ENCODE measurements around the gene CELF2. TPM values are rescaled to one million over a fixed set of nuclear protein-coding genes. Genes with fewer than 3 reads are reported as not detected.

CELF2 gene
- total RNA-seq, 3 donors from 2014 or later (not counting 1 experiment from before 2014, with no cell fraction given): 282 to 298 (median 295) TPM

- H3K36me3 Mint-ChIP-seq: no peaks in the 10 kb centered on the region
- peak; percentile 63 to 87 (median 85) for ATAC-seq
Observed at GRCh38 chr10:11145495-11145855, 127.8 kb downstream of the CELF2 start.

GRCh38 chr10:11146402-11147171 is 128.9 kb downstream of the CELF2 start:
- Mint-ChIP-seq H3K36me3 (no peaks in the 10 kb centered on the region), H3K27ac (peak overlapping the region; percentile 92 to 94), H3K4me1 (peaks cover 96 to 100% of the 10 kb centered on the region in 2 donors), H3K27me3 (ENCODE audit: low read depth in 2 of 2) (no peaks in the 10 kb centered on the region), H3K4me3 (peak overlapping the region; percentile 84), H3K9me3 (no peaks in the 10 kb centered on the region)
- H3K27ac ChIP-seq (ENCODE audit: low read length): peak overlapping the region; percentile 74
- peaks cover 82% of the 10 kb centered on the region for H3K4me1 ChIP-seq (ENCODE audit: control insufficient read depth, insufficient read depth, low read length)
- no peak for ATAC-seq
- H3K9me3 ChIP-seq (ENCODE audit: control insufficient read depth, insufficient read depth, low read length): no peaks in the 10 kb centered on the region
- no peaks in the 10 kb centered on the region for H3K27me3 ChIP-seq (ENCODE audit: control insufficient read depth, insufficient read depth, low read length)
- H3K4me3 ChIP-seq (ENCODE audit: low read length): no peak overlapping the region
- no peaks in the 10 kb centered on the region for H3K36me3 ChIP-seq (ENCODE audit: control insufficient read depth, insufficient read depth, low read length)
- DNase-seq: peak in 1 of 2 donors; percentile 36
- WGBS (ENCODE audit: insufficient coverage): 50% methylated on average over 5 of the region's 6 CpGs
- TF ChIP-seq CTCF (IDR thresholded peaks at IDR 0.05): no peak
- intact Hi-C loops (cut with micrococcal nuclease): loop anchor here (5.0 kb wide), 2 partner anchors 34 to 61 kb away; no protein-coding TSS in a partner anchor

More at GRCh38 chr10:11145495-11145855, 127.8 kb downstream of the CELF2 start:
- peak overlapping the region; percentile 92 to 94 for H3K27ac Mint-ChIP-seq
- no peaks in the 10 kb centered on the region for H3K36me3 ChIP-seq (ENCODE audit: control insufficient read depth, insufficient read depth, low read length)
- peak; percentile 49 to 88 for DNase-seq
- peak overlapping the region; percentile 87 for H3K4me3 Mint-ChIP-seq
- H3K9me3 ChIP-seq (ENCODE audit: control insufficient read depth, insufficient read depth, low read length): no peaks in the 10 kb centered on the region
- 0% methylated on average over 2 of the region's 3 CpGs for WGBS (ENCODE audit: insufficient coverage)
- H3K27ac ChIP-seq (ENCODE audit: low read length): peak overlapping the region; percentile 74
- peaks cover 73% of the 10 kb centered on the region for H3K4me1 ChIP-seq (ENCODE audit: control insufficient read depth, insufficient read depth, low read length)
- TF ChIP-seq CTCF (IDR thresholded peaks at IDR 0.05): no peak
- H3K4me1 Mint-ChIP-seq: peaks cover 93 to 97% of the 10 kb centered on the region in 2 donors
- no peaks in the 10 kb centered on the region for H3K9me3 Mint-ChIP-seq
- H3K27me3 ChIP-seq (ENCODE audit: control insufficient read depth, insufficient read depth, low read length): no peaks in the 10 kb centered on the region
- intact Hi-C loops (cut with micrococcal nuclease): loop anchor here (1.0 to 5.0 kb wide), 3 partner anchors 21 to 62 kb away; no protein-coding TSS in a partner anchor
- no peaks in the 10 kb centered on the region for H3K27me3 Mint-ChIP-seq (ENCODE audit: low read depth in 2 of 2)
- no peak overlapping the region for H3K4me3 ChIP-seq (ENCODE audit: low read length)

GRCh38 chr10:11147722-11148121 is 130.1 kb downstream of the CELF2 start:
- H3K9me3 ChIP-seq (ENCODE audit: control insufficient read depth, insufficient read depth, low read length): no peaks in the 10 kb centered on the region
- H3K27ac Mint-ChIP-seq: peak overlapping the region; percentile 92 to 94
- WGBS (ENCODE audit: insufficient coverage): 7% methylated on average over 9 of the region's 9 CpGs
- H3K27ac ChIP-seq (ENCODE audit: low read length): peak overlapping the region; percentile 74
- no peak overlapping the region for H3K4me3 ChIP-seq (ENCODE audit: low read length)
- H3K9me3 Mint-ChIP-seq: no peaks in the 10 kb centered on the region
- H3K4me1 ChIP-seq (ENCODE audit: control insufficient read depth, insufficient read depth, low read length): peaks cover 84% of the 10 kb centered on the region
- H3K4me1 Mint-ChIP-seq: peaks cover 99 to 100% of the 10 kb centered on the region in 2 donors
- no peaks in the 10 kb centered on the region for H3K36me3 ChIP-seq (ENCODE audit: control insufficient read depth, insufficient read depth, low read length)
- no peak for TF ChIP-seq CTCF (IDR thresholded peaks at IDR 0.05)
- no peaks in the 10 kb centered on the region for H3K27me3 Mint-ChIP-seq (ENCODE audit: low read depth in 2 of 2)
- peak overlapping the region; percentile 84 for H3K4me3 Mint-ChIP-seq
- intact Hi-C loops (cut with micrococcal nuclease): loop anchor here (5.0 kb wide), 2 partner anchors 35 to 60 kb away; no protein-coding TSS in a partner anchor
- no peaks in the 10 kb centered on the region for H3K27me3 ChIP-seq (ENCODE audit: control insufficient read depth, insufficient read depth, low read length)
- ATAC-seq (peak; percentile 11 to 43 (median 30)), DNase-seq (peak in 1 of 2 donors; percentile 73)
- no peaks in the 10 kb centered on the region for H3K36me3 Mint-ChIP-seq
